ENCODE results near the gene KLHDC9.

DNA sequence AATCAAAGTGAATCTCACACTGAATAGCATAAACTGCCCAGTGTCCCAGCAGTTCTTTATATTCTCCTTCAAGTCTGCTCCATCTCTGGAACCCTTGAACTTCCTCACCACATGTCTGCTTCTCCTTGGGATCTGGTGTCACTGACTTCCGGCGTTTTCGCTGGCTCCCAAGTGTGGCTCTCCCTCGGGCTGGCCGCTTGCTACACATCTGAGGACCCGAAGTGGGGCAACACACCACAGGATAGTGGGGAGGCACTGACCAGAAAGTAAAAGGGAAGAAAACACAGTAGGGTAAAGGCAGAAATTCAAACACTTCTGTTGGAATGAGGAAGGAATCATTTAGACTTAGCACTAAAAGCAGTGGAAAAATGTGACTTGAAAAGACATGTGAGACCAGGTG lies 24.8 kb downstream of the KLHDC9 start:
- TF ChIP-seq, protein P1, sequence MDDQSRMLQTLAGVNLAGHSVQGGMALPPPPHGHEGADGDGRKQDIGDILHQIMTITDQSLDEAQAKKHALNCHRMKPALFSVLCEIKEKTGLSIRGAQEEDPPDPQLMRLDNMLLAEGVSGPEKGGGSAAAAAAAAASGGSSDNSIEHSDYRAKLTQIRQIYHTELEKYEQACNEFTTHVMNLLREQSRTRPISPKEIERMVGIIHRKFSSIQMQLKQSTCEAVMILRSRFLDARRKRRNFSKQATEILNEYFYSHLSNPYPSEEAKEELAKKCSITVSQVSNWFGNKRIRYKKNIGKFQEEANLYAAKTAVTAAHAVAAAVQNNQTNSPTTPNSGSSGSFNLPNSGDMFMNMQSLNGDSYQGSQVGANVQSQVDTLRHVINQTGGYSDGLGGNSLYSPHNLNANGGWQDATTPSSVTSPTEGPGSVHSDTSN (IDR thresholded peaks at IDR 0.05) = no peak
- TF ChIP-seq MAFK (IDR thresholded peaks at IDR 0.05; ENCODE audit: partially characterized antibody) (no peak), ZC3H11A (IDR thresholded peaks at IDR 0.05) (no peak), MYC (IDR thresholded peaks at IDR 0.05; ENCODE audit: borderline replicate concordance, low read length) (no peak), CEBPB (IDR thresholded peaks at IDR 0.05) (no peak), JUNB (IDR thresholded peaks at IDR 0.05) (no peak), POLR2A (IDR thresholded peaks at IDR 0.05; ENCODE audit: low read length) (no peak), JUN (IDR thresholded peaks at IDR 0.05) (no peak), PHF8 (IDR thresholded peaks at IDR 0.05; ENCODE audit: borderline replicate concordance, low read depth) (no peak)
- TF ChIP-seq, protein P2, sequence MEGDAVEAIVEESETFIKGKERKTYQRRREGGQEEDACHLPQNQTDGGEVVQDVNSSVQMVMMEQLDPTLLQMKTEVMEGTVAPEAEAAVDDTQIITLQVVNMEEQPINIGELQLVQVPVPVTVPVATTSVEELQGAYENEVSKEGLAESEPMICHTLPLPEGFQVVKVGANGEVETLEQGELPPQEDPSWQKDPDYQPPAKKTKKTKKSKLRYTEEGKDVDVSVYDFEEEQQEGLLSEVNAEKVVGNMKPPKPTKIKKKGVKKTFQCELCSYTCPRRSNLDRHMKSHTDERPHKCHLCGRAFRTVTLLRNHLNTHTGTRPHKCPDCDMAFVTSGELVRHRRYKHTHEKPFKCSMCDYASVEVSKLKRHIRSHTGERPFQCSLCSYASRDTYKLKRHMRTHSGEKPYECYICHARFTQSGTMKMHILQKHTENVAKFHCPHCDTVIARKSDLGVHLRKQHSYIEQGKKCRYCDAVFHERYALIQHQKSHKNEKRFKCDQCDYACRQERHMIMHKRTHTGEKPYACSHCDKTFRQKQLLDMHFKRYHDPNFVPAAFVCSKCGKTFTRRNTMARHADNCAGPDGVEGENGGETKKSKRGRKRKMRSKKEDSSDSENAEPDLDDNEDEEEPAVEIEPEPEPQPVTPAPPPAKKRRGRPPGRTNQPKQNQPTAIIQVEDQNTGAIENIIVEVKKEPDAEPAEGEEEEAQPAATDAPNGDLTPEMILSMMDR (IDR thresholded peaks at IDR 0.05) = no peak
- TF ChIP-seq, protein P3, sequence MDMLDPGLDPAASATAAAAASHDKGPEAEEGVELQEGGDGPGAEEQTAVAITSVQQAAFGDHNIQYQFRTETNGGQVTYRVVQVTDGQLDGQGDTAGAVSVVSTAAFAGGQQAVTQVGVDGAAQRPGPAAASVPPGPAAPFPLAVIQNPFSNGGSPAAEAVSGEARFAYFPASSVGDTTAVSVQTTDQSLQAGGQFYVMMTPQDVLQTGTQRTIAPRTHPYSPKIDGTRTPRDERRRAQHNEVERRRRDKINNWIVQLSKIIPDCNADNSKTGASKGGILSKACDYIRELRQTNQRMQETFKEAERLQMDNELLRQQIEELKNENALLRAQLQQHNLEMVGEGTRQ (IDR thresholded peaks at IDR 0.05) = no peak
- TF ChIP-seq, protein P4, sequence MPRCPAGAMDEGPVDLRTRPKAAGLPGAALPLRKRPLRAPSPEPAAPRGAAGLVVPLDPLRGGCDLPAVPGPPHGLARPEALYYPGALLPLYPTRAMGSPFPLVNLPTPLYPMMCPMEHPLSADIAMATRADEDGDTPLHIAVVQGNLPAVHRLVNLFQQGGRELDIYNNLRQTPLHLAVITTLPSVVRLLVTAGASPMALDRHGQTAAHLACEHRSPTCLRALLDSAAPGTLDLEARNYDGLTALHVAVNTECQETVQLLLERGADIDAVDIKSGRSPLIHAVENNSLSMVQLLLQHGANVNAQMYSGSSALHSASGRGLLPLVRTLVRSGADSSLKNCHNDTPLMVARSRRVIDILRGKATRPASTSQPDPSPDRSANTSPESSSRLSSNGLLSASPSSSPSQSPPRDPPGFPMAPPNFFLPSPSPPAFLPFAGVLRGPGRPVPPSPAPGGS (IDR thresholded peaks at IDR 0.05) = no peak
- TF ChIP-seq, protein P5, sequence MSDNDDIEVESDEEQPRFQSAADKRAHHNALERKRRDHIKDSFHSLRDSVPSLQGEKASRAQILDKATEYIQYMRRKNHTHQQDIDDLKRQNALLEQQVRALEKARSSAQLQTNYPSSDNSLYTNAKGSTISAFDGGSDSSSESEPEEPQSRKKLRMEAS (IDR thresholded peaks at IDR 0.05) = no peak

Data from A549 (cell line).